ENCODE results near the gene GIPC3.

Gene GIPC3

GRCh38 chr19:3605770-3606169, 20.5 kb downstream of the GIPC3 start:
- DNase-seq: no peak

DNA sequence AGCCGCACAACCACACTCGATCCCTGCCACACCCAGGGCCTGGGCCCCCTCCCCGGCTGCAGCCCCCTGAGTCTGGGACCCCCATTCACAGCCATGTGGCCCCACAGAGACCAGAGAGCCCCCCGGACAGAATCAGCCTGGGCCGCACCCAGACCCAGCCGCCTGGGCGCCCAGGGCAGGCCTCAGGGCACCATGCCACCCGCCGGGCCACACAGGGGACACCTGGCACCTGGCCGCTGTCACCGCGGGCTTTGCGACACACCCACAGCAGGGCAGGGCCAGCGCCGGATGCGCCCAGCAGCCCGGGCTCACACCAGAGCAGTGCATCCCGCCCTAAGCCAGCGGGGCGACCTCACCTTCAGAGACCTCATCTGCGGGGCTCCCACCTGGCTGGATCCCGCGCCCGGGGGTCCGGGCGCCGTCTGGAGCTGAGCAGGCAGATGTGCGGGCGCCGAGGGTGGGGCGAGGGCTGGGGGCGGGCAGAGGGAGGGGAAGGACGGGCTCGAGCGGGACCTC, 21.0 kb downstream of the GIPC3 start:
- DNase-seq: no peak

- DNase-seq: no peak
Measured at GRCh38 chr19:3606690-3607289, 21.5 kb downstream of the GIPC3 start, which contains the start of gene TBXA2R. TBXA2R (minus strand) TSS chr19:3606875; CDS start chr19:3600634, 6,241 bp downstream.

DNA sequence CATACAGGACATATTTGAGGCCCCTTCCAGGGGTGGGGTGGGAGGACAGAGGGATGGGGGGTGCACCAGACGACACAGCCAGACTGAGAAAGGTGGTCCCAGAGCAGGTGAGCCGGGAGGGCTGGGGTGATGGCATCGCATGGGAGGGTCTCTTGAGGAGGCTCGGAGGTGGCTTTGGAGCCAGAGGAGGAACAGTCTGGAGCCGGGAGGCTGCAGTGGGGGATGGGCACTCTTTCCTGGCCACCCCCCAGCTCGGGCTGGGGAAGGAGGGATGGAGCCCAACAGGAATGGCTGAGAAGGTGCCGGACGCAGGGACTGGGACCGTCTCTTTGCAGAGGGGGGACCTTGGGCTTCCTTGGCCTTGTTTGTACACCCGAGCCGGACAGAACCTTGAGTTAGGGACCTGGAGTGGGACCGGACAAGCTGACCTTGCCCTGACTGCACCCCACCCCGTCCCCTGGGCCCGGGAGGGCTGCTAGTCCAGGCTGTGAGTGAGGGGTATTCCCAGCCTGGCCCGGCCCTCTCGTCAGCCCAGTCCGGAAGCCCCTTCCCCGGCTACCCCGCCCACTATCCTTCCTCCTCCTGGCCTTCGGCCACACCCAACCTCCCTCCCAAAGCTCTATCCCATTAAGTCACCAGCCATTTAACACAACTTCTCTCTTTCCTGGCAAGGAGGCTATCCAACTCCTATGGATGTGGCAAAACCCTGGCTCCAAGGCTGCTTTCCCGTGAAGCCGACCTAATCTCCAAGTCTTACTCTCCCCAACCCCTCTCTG, 22.2 kb downstream of the GIPC3 start:
- DNase-seq: no peak

DNA sequence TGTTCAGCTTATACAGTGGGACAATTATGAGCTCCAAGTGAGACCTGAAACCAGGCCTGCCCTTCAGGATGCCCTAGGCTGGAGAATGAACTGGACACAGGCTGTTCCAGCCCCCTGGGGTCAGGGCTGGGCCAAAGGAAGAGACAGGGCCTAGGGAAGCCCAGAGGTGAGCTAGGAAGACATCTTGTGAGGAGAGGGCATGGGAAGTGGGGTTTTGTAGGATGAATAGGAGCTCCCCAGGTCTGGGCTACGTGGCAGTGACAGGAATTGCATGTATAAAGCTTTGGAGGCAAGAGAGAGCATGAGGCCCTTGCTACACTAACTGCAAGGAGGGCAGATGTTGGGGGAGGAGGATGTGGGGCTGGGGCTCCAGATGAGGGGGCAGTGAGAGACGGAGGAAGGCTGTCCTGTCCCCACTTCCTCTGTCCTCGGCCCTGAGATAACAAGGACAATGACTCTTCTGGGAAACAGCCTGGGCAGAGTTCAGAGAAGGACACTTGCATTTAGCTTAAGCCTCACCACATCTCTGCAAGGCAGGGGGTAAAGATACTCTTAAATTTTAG, 22.9 kb downstream of the GIPC3 start:
- DNase-seq: no peak

DNA sequence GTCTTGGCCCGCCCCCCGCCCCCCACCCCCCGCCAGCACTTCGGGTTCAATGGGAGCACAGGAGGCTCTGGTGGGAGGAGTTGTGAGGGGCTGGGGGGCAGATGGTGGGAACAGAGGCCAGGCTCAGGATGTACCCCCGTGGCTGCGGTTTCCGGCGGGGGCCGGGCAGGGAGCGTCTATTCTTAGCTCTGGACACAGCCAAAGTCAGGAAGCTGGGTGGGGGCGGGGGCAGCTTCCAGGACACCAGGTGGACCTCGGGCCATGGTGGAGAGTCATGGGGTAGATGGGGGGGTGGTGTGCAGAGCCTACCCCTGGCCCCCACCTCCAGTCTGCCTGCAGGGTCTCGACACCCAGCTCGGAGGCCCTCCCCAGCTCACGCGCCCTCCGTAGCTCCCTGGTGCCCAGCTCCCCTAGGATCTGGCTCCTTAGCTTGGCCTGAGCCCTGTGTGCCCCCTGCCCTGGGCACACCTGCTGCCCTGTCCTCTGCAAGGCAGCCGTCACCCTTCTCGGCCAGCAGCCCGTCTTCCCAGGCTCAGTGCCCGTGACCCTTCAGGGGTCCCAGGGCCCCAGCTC, 23.6 kb downstream of the GIPC3 start:
- no peak for DNase-seq

GRCh38 chr19:3609779-3610719, 24.8 kb downstream of the GIPC3 start:
- DNase-seq: no peak

DNA sequence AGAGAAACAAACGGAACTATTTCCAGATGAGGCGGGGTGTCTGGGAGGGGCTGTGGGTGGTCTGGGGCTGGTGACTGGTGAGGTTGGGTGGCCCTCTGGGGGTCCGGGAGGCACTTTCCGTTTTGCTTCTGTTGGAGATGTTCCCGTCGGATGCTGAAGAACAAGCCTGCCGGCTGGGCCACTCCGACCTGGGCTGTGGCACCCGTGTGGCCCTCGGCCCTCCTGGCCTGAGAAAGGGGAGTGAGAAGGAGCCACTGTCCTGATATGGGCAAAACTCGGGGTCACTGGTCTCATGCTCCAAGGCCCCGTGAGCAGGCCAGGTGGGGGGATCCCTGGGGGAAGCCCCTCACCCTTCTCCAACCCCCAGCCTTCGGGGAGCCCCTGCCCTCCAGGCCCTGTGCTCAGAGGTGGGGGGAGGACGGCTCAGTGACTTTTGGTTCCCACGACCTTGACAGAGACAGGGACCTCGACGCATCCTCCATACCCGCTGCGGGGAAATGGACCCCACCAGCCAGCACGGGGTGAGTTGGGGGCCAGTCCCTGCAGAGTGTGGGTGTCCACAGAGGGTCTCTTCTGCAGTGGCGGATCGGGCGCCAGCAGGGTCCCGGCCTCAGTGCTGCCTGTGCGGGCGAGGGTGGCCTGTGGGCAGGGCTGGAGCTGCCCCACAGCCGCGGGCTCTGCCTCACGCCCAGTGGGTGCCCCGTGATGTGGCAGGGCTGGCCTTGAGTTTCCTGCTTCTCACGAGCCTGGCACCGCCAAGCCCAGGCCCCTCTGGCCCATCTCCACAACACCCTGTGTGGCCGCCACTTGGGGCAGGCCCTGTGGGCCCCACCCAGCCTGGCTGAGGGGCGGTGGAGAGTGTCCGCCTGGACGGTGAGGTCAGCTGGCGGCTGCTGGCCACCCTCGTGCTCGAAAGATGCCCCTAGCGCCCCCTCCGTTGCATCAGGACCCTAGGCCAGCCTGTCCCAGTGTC, 25.8 kb downstream of the GIPC3 start:
- no peak for DNase-seq

- no peak for DNase-seq
Measured at GRCh38 chr19:3611841-3612240, 26.6 kb downstream of the GIPC3 start.

GRCh38 chr19:3612330-3612729, 27.1 kb downstream of the GIPC3 start:
- DNase-seq: no peak

GRCh38 chr19:3612901-3613741, 27.8 kb downstream of the GIPC3 start:
- no peak for DNase-seq

DNA sequence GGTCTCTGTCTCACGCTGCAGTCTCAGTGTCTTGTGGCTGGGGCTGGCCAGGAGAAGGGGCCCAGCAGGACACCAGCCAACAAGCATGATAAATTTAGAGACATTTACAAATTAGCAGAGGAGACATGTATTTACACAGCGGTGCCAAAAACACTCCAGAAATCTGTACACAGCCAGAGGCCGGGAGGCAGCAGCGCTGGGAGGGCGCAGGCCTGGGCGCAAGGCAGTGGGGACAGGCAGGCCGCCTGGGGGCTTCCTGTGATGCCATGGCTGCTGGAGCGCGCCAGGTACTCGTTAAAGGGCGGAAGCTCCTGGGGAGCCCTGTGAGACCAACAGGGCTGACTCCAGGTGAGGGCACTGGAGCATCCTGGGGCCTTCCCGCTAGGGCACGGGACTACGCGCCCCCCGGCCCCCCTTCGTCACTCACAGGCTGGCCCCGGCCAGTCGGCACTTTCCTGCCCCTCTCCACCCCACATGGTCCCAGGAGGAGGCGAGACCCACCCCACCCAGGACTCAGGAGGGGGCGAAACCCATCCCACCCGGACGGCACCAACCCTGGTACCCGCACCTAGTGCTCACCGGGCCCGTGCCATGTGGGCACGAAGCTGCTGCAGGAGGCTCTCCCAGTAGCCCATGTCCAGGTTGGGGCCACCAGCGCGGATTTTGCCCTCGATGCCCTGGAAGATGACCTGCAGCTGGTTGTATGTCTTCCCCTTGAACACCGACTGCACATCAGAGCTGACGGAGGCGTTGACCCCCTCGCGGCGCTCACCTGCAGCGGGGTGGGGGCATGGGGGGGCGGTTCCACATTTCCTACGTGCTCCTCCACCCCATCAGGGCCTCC, 28.8 kb downstream of the GIPC3 start:
- no peak for DNase-seq

- DNase-seq: no peak
Measured at GRCh38 chr19:3614858-3615505, 29.7 kb downstream of the GIPC3 start.

- no peak for DNase-seq
Measured at GRCh38 chr19:3615524-3616135, 30.4 kb downstream of the GIPC3 start.

- DNase-seq: no peak
Measured at GRCh38 chr19:3617463-3617862, 32.2 kb downstream of the GIPC3 start.

DNA sequence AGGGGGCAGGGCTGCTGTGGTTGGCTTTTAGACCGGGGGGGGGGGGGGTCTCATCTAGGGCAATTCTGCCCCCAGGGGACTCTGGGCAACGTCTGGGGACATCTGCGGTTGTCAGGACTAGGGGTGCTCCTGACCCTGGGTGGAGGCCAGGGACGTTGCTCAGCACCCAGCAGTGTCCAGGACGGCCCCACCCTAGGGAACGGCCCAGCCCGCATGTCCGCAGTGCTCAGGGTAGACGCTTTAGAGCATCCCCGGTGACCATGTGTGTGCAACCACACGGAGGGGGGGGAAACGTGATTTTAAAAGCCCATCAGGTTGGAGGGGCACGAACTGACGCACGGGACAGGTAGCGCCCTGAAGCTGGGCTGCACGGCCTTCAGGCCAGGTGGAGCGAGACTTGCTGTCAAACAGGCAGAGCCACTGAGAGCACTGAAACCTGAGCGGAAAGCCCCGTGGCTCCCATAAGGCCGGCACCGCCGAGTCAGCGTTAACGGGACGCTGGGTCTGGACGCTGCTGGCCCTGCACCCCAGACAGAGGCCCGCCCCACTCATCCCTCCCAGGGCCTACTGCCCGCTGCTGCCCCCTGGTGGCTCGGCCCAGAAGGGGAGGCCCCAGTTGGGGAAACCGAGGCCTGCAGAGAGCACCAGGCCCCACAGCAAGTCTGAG, 33.0 kb downstream of the GIPC3 start:
- no peak for DNase-seq

DNA sequence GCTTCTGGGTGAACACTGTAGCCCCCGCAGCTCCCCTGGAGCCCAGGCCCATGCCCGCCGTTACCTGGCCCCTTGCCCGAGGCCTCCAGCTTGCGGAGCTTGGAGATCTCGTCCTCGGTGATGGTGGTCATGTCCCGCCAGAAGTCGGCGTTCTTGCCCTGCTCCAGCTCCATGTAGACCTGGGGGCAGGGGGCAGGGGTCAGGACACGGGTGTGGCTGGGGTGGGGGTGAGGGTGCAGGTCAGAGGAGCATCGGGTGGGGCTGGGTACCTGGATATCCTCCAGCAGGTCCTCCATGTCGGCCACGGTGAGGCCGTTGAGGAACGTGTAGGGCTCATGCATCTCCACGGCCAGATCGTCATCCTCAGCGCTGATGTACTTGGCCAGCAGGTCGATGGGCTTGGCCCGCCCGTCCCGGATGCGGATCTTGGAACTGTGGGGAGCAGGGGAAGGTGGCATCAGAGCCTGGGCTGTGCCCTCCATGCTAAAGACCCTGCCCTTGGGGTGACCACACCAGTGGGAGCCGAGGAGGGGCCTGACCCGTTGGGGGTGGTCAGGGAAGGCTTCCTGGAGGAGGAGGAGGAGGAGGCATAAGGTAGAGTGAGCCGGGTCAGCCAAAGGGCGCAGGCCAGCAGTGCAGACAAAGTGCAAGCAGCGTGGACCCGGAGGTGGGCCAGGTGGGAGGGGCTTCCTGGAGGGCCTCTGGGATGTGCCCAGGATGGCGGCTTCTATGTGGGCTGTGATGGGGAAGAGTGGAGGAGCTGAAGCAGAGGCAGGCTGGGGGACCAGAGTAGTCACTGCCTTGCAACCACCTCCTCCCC, 33.7 kb downstream of the GIPC3 start:
- DNase-seq: no peak
